ENCODE results near the gene CYP27C1. TPM values are rescaled to one million over a fixed set of nuclear protein-coding genes. Genes with fewer than 3 reads are reported as not detected.

CYP27C1 gene
- polyA plus RNA-seq, 5 donors, result 8.4 to 13.0 (median 9.0) TPM

DNA sequence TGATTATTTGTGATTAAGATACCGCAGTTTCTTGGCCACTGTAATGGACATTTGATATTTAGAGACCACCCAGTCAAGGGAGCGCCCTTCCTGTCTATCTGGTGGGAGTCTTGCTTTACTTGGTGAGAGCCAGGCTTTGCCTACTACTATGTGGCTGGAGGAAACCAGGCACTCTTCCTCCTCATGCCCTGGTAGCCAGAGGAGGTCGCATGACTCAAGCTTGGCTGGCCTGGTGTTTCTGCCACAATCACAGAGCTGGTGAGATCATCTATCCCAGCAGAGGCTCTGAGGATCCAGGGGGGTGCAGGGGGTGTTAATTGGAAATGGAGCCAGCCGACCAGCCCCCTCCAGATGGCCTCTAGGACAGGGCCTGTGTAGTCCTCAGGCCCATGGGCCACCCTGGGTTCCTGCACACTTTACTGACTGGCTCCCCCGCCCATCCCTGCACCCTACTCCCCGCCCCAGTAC lies 66.4 kb downstream of the CYP27C1 start:
- DNase-seq, result no peak

DNA sequence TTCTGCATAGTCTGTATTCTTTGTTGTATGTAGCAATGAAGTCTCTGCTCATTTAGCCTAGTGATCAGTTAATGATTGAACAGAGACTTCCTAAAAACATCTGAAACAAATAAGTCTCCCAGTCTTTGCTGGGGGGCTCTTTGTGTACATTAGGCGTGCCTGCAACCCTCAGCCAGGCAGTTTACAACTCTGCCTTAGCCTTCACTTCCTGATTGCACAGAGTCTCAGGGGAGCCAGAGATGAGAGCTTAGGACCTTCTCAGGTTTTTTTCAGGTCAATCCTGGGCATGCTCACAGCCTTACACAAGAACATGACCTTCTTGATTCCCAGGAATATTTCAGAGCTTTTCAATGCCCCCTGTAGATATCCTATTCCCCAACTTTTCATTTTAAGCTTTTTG lies 69.1 kb downstream of the CYP27C1 start:
- DNase-seq, result no peak

DNA sequence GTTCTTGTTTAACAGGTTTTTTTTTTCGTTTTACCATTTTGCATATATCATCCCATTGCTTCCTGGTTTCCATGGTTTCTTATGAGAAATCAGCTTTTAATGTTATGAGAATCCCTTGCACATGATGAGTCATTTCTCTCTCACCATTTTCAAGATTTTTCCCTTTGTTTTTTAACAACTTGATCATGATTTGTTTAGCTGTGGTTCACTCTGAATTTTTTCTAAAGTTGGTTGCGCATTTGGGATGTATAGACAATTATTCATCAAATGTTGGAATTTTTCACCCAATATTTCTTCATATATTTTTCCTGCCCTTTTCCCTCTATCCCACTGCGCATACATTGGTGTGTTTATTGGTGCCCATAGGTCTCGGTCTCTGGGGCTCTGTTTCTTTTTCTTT lies 70.7 kb downstream of the CYP27C1 start:
- no peak for DNase-seq

DNA sequence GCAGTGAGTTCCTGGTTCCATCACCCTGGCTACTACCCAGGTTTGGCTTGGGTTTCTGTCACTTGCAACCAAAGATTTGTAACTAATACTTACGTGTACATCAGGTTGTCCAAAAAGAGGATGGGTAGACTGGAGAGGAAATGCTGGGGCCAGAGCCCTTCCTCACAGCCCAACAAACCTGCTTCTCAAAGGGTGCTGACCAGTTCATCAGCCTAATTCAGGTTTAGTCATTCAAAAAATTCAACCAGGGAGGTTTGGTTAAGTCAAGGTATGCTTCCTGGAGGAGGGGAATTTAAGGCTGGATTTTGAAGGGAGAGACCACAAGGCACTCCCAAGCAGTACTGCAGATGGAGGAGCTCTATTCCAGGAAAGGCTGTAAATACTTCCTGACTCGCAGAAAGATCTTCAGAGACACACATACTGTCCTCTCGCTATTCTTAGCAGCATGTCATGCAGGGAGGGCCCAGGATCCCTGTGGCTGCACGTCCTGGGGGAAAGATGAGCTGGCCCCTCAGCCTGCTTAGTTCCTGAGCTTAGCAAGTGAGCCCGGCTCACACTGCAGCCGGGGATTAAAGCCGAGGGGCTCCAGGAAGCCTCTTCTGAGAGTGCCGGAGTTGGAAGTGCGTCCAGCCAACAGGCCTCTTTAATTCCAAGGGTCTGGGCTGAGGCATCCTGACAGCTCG lies 73.1 kb downstream of the CYP27C1 start:
- no peak for DNase-seq

DNA sequence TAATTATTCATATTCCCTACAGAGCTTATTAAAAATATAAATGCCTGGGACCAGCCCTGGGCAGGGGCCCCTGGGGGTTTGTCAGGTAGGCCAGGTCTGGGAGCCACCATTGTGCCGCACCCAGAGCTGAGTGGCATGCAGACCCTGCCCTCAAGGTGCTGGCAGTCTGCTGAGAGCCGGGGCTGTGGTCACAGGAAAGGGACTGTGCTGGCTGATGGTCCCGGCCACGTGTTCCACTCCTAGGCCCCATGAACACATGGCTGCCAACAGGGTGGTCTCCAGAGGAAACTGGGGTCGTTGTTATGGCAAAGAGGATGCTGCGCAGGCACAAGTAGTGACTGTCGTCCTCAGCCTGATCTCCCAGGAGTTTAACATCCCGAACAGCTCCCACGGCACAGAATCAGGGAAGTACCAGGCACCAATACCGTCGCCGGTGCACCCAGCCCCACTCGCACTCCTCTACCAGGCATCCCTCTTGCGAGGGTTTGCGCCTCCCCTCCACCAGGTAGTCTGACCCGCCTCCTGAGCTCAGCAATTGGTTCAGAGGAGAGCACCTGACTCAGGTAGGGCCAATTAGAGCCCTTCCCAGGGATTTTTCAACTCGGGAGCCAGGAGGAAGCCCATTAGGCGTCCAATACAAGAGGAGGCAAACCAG lies 73.9 kb downstream of the CYP27C1 start:
- no peak for DNase-seq

DNA sequence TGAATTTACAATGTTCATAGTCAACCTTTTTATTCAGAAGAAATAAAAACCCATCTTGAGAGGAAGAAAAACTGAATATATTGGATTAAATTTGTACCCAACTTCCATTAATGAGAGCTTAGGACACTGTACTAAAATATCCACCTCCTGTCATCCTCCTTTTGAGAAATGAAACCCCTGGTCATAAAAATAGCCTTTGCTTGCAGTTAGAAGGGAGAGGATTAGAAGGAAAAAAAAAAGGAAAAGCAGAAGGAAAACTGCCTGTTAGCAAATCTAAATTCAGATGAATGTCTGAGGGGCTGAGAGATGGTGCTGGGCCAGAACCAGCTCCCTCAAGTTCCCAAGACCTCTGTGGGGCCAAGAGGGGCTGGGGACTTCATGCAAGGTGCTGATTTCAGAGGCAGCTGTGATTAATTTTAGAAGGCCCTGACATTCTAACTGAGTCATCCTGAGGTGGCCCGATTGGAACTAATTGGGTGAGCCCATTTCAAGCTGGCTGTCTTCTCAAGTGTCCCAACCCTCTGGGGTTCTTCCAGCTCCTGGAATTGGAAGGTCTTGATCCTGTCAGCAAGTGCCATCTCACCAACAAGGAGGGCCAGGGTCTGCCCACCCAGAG lies 74.7 kb downstream of the CYP27C1 start:
- DNase-seq, result no peak

DNA sequence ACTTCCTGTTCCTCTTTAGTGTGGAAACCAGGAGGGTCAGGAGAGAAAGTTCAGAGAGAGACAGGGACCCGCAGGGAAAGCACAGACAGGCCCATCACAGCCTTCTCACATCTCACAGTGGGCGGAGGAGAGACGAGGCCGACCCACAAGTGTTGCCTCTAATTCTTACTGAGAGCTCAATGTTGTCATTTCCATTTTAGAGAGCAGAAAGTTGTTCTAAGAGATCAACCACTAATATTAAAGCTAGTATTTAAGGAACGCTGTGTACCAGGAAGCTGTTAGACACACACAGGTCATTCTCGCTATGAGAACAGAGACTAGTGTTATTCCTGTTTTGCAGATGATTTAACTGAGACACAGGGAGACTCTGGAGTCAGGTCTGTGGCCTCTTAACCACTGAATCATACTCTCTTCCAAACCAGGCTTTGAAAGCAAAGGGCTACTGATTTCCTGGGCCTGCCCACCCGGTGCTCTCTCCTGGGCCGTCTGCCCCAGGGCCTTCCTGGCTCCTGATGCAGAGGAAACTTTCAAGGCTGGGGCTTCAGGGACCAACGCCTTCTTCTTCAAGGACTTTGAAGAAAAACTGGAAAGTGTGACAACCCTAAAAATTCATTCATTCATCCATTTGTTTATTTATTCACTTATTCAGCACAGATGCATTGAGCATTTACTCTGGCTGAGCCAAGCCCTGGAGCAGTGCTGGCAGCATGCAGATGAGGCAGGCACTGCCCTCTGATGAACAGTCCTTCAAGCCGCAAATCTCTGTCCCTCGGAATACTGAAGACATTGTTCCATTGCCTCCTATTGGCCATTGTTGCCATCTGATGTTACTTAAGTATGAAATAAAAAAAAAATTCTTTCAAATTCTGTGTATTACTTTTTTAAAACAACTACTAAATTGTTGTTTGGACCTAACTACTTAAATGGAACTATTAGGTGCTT lies 76.0 kb downstream of the CYP27C1 start:
- no peak for DNase-seq

DNA sequence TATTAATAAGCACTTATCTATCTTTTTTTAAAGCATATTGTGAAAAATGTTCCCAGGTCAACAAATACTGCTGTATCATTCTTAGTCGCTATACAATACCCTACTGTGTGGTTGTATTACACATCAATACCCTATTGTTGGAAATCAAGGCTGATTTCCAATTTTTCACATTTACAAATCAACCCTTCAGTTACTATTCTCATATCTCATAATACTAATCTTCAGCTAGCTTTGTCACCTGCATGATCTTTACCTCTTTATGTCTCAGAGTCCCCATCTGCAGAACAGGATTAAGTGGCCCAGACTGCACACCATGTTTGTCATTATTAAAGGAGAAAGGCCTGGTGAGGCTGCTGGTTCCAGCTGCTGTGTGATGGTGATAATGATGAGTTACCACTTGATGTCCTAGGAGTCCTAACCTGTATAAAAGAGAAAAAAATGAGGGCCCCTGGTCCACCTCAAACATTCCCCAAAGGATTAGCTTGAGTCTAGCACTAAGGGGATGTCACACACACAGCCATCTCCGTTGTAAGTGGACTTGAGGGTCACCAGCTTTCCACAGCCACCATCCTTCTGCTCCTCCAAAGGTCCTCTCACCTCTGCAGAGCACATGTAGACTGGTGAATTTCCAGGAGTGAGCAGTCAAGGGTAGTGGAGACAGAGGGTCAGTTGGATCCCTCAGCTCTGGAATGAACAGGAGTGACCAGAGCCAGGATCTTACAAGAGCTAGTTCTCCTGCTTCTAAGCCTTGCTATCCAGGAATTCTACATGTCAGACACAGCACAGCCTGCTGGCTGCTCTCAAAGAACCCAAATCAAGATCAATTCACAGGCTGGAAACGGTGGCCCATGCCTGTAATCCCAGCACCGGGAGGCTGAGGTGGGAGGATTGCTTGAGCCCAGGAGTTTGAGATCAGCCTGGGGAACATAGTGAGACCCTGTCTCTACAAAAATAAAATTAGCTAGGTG lies 77.2 kb downstream of the CYP27C1 start:
- DNase-seq, result no peak

DNA sequence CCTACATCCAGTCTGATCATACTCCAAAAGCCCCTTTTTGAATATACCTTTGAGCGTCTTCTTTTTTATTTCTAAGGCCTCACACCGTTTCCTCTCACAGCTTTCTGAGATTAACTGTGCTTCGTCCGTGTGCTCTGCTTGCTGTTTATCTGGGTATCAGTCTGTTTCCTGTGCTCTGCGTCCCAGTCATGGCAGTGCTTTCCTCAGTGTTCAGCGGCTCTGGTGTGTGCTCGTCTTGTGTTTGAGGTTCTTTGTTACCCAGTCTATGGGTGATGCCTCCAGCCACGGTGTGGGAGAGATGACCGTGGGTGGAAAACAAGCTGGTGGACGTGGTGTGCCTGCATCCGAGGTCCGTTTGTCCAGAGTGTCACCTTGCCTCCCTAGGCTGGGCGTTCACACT lies 79.6 kb downstream of the CYP27C1 start:
- no peak for DNase-seq

DNA sequence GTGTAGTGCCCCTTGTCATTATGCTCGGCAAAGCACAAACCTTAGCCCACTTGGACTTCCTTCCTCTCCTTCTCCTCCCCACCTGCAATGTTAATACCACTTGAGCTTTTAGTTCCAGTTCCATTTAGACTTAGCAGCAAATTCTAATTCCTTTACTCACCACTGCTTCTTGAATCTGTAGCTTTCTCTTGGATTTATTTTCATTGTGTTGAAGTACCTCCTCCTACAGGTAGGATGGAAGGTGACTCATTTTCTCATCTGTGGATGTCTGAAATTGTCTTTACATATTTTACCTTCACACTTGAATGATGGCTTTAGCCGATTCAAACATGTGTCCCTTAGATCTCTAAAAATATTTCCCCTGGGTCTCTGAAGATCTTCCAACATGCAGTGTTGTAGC lies 80.3 kb downstream of the CYP27C1 start:
- no peak for DNase-seq

DNA sequence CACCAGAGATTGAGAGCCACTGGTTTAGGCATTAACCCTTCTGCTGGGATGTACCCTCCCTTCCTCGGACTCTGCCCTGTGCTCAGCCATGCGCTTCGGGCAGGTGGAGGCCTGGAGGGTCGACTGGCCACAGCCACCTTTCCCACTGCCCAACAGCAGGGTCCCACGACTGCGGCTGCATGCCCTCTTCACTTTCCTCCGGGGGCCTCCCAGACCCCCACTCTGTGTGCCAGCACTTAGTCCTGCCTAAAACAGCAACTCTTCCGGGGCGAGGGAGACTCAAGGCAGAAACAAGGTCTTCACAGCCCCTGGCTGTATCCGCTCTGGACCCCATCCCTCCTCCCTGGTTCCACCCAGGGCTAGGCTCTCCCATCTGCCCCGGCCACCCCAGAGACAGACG lies 81.8 kb downstream of the CYP27C1 start:
- no peak for DNase-seq

DNA sequence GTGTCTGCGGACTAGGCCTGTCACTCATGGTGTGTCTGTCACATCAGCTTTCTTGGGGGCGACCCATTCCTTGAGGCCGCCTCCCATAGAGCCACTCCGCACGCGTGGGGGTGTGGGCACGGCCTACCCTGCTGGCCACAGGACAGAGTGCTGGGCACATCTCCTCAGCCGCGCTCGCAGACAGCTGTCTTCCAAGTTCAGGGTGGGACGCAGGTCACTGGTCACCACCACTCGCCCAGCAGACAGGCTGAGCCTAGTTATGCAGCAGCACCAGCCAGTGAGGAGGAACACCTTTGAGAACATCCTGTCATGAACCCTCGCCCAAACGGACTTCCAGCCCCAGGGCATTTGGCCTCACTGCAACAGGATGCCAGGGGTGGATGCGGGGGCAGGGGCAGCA lies 82.4 kb downstream of the CYP27C1 start:
- DNase-seq, result no peak

DNA sequence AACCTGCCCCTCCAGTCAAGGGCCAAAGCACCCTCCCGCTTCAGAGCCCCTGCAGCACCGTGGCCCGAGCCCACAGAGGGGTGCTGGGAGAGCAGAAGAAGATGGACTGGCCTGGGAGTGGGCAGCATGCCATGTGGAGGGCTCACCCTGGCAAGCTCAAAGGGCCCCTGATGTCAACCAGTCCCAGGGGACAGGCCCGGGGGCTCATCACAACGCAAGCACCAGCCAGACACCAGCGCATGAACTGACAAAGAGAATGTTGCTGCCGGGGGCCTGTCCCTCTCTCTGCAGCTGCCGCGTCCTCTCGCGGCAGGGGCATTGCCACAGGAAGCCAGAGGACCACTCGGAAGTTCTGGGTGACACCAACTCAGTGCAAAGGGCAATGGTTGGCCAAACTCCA lies 82.9 kb downstream of the CYP27C1 start:
- DNase-seq, result no peak

DNA sequence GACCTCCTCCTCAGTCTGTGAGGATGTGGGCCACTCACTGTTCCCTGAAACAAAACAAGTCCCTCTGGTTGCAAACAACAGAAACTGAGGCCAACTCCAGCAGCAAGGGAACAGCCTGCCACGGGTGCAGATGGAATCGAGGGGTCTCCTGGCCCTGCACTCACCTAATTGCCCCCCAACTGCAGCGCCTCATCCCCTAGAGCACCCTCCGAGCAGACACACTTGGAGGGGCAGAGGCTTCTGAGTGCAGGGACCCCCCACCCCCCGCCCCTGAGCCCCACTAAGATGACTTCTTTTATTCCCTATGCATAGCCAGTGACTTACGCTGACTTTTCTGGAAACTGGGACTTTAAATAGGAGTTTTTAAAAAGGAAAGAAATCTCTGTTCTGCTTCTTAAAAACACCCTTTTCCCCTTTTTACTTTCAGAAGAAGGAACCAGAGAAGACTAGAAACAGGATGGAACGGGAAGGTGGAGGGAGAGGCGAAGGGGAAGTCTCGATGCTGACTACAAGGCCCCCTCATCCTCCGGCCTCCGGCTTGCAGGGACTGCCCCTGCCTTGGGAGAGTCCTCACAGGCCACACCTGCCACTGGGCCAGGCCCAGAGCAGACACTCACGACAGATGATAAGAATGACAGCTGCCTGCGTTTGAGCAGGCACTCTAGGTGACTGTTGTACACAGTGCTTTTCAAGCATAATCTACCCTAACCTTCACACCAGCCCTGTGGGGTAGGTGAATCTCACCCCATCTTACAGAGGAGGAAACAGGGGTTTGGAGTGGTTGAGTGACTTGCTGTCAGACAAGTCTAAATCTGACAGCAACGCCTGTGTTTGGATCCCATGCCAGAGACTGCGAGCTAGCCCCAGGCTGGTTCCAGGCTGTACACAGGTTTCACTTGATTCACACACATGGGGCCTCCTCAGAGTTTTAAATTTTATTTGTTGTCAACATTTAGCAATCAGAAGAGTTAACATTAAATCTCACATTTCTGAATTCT lies 85.0 kb downstream of the CYP27C1 start:
- no peak for DNase-seq

DNA sequence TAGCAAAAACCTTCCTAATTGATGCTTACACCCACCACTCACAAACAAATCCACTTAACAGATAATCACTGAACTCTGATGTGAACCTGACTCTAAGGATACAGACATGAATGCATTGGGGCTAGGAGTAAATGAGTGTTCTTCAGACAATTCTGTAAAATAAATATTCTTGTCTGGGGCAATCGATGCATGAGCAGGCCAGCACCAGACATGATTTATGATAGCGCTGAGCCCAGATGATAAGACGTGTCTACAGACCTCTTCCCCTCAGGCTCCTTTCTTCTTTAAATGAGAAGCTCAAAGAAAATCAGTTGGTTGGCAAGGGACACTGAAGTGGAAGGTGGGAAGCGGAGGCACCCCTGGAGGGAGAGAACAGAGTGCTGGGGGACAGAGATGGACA lies 85.9 kb downstream of the CYP27C1 start:
- DNase-seq, result no peak
